Epithelial cell of esophagus (primary cell): ENCODE measurements around the gene SLC35F3.

ENCODE experiments used
- DNase-seq: peaks from one replicate; pipeline ENCODE4 v3.0.0; 2010; ENCODE audit warnings: low read depth
- H3K4me3 ChIP-seq: 2 replicates; pipeline ENCODE4 v1.5.1; 2011; ENCODE audit warnings: mild to moderate bottlenecking, low read length, control low read depth
- CTCF ChIP-seq: IDR thresholded peaks from 2 replicates; pipeline ENCODE4 v1.5.1; 2011; ENCODE audit warnings: low read depth, mild to moderate bottlenecking, low read length, control low read depth, inconsistent platforms; ENCODE audit not compliant: insufficient read depth; ENCODE audit errors: missing control alignments

Gene SLC35F3

GRCh38 chr1:233867028-233867427 is 37.4 kb upstream of the SLC35F3 start:
- DNase-seq = no peak
- no peak for TF ChIP-seq CTCF
- no peak overlapping the region for H3K4me3 ChIP-seq

- no peak overlapping the region for H3K4me3 ChIP-seq
- no peak for TF ChIP-seq CTCF
- peak; percentile 10 for DNase-seq
Observed at GRCh38 chr1:233868461-233868860, 36.0 kb upstream of the SLC35F3 start.

DNA sequence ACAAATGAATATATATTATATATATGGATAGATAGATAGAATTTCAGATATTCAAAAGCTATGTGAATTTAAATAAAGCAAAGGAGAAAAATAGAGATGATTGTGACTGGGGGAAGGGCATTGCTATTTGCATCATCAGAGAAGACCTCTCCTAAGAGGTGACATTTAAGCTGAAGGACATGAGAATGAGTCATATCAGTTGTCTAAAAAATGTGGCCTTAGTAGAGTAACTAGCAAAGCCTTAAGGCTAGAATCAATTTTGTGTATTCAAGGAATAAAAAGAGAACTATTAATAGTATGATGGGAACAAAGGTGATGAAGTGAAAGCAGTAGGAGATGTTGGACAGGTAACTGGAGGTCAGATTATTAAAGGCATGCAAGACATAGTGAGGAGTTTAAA is 34.8 kb upstream of the SLC35F3 start:
- DNase-seq = no peak
- no peak for TF ChIP-seq CTCF
- no peak overlapping the region for H3K4me3 ChIP-seq

DNA sequence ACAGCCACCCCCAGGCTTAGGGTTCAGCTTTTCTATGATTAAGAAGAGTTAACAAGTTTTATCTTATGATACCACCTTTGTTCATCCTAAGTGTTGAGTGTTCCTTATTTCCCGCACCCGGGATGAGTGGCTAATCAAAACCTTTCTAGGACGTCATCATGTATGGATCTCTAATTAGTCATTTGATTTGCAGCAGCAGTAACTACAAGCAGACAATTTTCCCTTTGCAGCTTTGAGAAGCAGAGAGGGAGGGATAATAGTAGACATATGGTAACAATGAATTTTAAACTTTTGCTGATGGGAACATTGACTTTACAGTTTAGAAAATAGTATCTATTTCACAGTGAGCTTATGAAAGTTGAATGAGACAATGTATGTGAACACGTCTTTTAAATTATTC is 30.8 kb upstream of the SLC35F3 start:
- TF ChIP-seq CTCF = no peak
- no peak overlapping the region for H3K4me3 ChIP-seq
- DNase-seq = no peak

DNA sequence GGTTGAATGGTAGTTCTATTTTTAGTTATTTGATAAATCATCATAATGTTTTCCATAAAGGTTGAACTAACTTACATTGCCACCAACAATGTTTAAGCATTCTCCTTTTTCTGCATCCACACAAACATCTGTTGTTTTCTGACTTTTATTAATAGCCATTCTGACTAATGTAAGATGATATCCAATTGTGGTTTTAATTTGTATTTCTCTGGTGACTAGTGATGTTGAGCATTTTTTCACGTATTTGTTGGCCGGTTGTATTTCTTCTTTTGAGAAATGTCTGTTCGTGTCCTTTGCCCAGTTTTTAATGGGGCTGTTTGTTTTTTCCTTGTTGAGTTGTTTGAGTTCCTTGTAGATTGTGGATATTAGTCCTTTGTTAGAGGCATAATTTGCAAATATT is 24.6 kb upstream of the SLC35F3 start:
- H3K4me3 ChIP-seq = no peak overlapping the region
- TF ChIP-seq CTCF = no peak
- no peak for DNase-seq

GRCh38 chr1:233883671-233884070 is 20.8 kb upstream of the SLC35F3 start:
- no peak overlapping the region for H3K4me3 ChIP-seq
- peak; percentile 57 for DNase-seq
- TF ChIP-seq CTCF = no peak

DNA sequence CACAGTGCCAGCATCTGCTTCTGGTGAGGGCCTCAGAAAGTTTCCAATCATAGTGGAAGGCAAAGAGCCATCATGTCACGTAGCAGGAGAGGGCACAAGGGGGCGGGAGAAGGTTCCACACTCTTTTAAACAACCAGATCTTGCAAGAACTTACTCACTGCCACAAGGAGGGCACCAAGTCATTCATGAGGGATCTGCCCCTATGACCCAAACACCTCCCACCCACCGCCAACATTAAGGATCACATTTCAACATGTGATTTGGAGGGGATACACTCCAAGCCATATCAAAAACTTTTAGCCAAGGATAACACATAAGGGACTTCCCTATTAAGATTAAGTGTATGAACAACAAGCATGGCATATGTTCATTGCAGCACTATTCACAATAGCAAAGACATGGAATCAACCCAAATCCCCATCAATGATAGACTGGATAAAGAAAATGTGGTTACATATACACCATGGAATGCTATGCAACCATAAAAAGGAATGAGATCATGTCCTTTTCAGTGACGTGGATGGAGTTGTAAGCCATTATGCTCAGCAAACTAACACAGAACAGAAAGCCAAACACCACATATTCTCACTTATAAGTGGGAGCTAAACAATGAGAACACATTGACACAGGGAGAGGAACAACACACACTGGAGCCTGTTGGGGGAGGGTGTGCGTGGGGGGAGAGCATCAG is 19.9 kb upstream of the SLC35F3 start:
- no peak for DNase-seq
- H3K4me3 ChIP-seq = no peak overlapping the region
- no peak for TF ChIP-seq CTCF
